ENCODE measurements around the gene MED25. TPM values are rescaled to one million over a fixed set of nuclear protein-coding genes. Genes with fewer than 3 reads are reported as not detected.

The MED25 gene
- total RNA-seq, 1 donor from 2014 or later: 72.2 TPM

DNA sequence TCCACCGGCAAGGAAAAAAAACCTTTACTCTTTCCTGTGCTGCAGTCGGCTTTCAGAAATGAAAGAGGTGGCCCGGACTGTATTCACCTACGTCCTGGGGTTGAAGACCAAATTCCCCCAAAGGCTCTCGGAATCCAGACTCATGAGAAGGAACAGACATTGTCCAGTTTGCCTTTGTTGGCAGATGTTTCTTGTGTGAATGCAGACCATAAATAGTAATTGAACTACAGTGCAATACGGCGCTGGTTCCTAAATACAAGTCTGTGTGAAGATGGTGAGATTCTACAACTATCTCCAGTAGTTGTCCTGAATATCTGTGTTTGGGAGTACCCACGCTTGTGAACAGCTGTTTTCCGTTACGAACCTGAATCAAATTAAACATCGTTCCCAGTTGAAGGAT is 21.6 kb downstream of the MED25 start:
- peaks cover 11% of the 10 kb centered on the region for H4K20me1 ChIP-seq (ENCODE audit: insufficient read depth, low read length)
- H3K4me1 ChIP-seq (ENCODE audit: insufficient read depth, low read length): peaks cover 5% of the 10 kb centered on the region
- no peak for DNase-seq (ENCODE audit: low read depth)
- no peak overlapping the region for H2AFZ ChIP-seq (ENCODE audit: low read depth, low read length)
- TF ChIP-seq CTCF (IDR thresholded peaks at IDR 0.05; ENCODE audit: insufficient read depth, low read depth, low read length) (no peak), EZH2 (IDR thresholded peaks at IDR 0.05; ENCODE audit: insufficient read depth, low read length) (no peak)
- Mint-ChIP-seq H3K27ac (ENCODE audit: unreplicated experiment) (no peak overlapping the region), H3K27me3 (ENCODE audit: low read depth, unreplicated experiment) (no peaks in the 10 kb centered on the region), H3K4me3 (ENCODE audit: unreplicated experiment) (no peak overlapping the region), H3K4me1 (ENCODE audit: low read depth, unreplicated experiment) (peaks cover 11% of the 10 kb centered on the region), H3K36me3 (ENCODE audit: low read depth, unreplicated experiment) (peaks cover 27% of the 10 kb centered on the region), H3K9me3 (ENCODE audit: unreplicated experiment) (no peaks in the 10 kb centered on the region)
- H3K4me3 ChIP-seq (ENCODE audit: insufficient read depth, low read depth, low read length): no peak overlapping the region
- H3K9me3 ChIP-seq (ENCODE audit: insufficient read depth, low read depth, low read length): no peaks in the 10 kb centered on the region
- no peak for FAIRE-seq
- no peak overlapping the region for H3K4me2 ChIP-seq (ENCODE audit: low read length)
- no peaks in the 10 kb centered on the region for H3K79me2 ChIP-seq (ENCODE audit: insufficient read depth, low read length)
- H3K27me3 ChIP-seq (ENCODE audit: insufficient read depth, low read length): no peaks in the 10 kb centered on the region
- H3K27ac ChIP-seq (ENCODE audit: low read depth, low read length): no peak overlapping the region
- H3K36me3 ChIP-seq (ENCODE audit: insufficient read depth, low read length): peaks cover 10% of the 10 kb centered on the region
- H3K9ac ChIP-seq (ENCODE audit: low read length): no peak overlapping the region

- H3K4me3 ChIP-seq (ENCODE audit: insufficient read depth, low read depth, low read length): no peak overlapping the region
- H3K4me1 Mint-ChIP-seq (ENCODE audit: low read depth, unreplicated experiment): peaks cover 11% of the 10 kb centered on the region
- no peaks in the 10 kb centered on the region for H3K27me3 ChIP-seq (ENCODE audit: insufficient read depth, low read length)
- H3K79me2 ChIP-seq (ENCODE audit: insufficient read depth, low read length): no peaks in the 10 kb centered on the region
- no peak overlapping the region for H3K4me3 Mint-ChIP-seq (ENCODE audit: unreplicated experiment)
- TF ChIP-seq CTCF (IDR thresholded peaks at IDR 0.05; ENCODE audit: insufficient read depth, low read depth, low read length) (no peak), EZH2 (IDR thresholded peaks at IDR 0.05; ENCODE audit: insufficient read depth, low read length) (no peak)
- no peak overlapping the region for H3K9ac ChIP-seq (ENCODE audit: low read length)
- H2AFZ ChIP-seq (ENCODE audit: low read depth, low read length): no peak overlapping the region
- H3K9me3 Mint-ChIP-seq (ENCODE audit: unreplicated experiment): no peaks in the 10 kb centered on the region
- DNase-seq (ENCODE audit: low read depth): no peak
- peaks cover 11% of the 10 kb centered on the region for H4K20me1 ChIP-seq (ENCODE audit: insufficient read depth, low read length)
- peaks cover 22% of the 10 kb centered on the region for H3K36me3 Mint-ChIP-seq (ENCODE audit: low read depth, unreplicated experiment)
- no peak overlapping the region for H3K27ac ChIP-seq (ENCODE audit: low read depth, low read length)
- no peaks in the 10 kb centered on the region for H3K27me3 Mint-ChIP-seq (ENCODE audit: low read depth, unreplicated experiment)
- H3K36me3 ChIP-seq (ENCODE audit: insufficient read depth, low read length): peaks cover 10% of the 10 kb centered on the region
- H3K4me1 ChIP-seq (ENCODE audit: insufficient read depth, low read length): peaks cover 5% of the 10 kb centered on the region
- H3K27ac Mint-ChIP-seq (ENCODE audit: unreplicated experiment): no peak overlapping the region
- FAIRE-seq: no peak
- H3K4me2 ChIP-seq (ENCODE audit: low read length): no peak overlapping the region
- H3K9me3 ChIP-seq (ENCODE audit: insufficient read depth, low read depth, low read length): no peaks in the 10 kb centered on the region
Measured at GRCh38 chr19:49840321-49840720, 22.2 kb downstream of the MED25 start.

DNA sequence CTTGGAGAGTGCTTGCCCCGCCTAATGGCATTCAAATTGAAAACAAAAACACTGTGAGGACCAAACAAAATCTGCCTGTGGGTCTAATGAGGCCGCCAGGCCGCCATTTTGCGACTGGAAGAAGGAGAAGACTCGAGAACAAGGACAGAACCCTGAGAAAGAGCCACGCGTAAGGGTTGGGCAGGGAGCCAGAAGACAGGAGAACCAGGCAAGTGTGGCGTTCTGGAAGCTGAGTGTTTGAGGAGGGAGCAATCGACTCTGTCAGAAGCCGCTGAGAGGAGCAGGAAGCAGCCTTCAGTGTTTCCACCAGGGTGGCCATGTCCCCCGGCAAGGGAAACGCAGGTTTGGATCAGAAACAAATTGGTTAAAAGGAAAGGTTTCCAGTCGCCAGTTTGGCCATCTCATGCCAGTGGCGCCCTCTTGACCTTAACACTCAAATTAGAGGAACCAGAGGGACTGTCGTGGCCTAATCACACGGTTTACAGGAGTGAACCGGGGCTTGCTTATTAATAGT is 22.7 kb downstream of the MED25 start:
- TF ChIP-seq EZH2 (IDR thresholded peaks at IDR 0.05; ENCODE audit: insufficient read depth, low read length) (no peak), CTCF (IDR thresholded peaks at IDR 0.05; ENCODE audit: insufficient read depth, low read depth, low read length) (no peak)
- H3K9me3 ChIP-seq (ENCODE audit: insufficient read depth, low read depth, low read length): no peaks in the 10 kb centered on the region
- no peaks in the 10 kb centered on the region for H3K79me2 ChIP-seq (ENCODE audit: insufficient read depth, low read length)
- peaks cover 11% of the 10 kb centered on the region for H4K20me1 ChIP-seq (ENCODE audit: insufficient read depth, low read length)
- Mint-ChIP-seq H3K27ac (ENCODE audit: unreplicated experiment) (no peak overlapping the region), H3K4me3 (ENCODE audit: unreplicated experiment) (no peak overlapping the region), H3K36me3 (ENCODE audit: low read depth, unreplicated experiment) (peaks cover 22% of the 10 kb centered on the region), H3K4me1 (ENCODE audit: low read depth, unreplicated experiment) (peaks cover 11% of the 10 kb centered on the region), H3K9me3 (ENCODE audit: unreplicated experiment) (no peaks in the 10 kb centered on the region), H3K27me3 (ENCODE audit: low read depth, unreplicated experiment) (no peaks in the 10 kb centered on the region)
- DNase-seq (ENCODE audit: low read depth) (no peak), FAIRE-seq (no peak)
- no peaks in the 10 kb centered on the region for H3K27me3 ChIP-seq (ENCODE audit: insufficient read depth, low read length)
- H3K9ac ChIP-seq (ENCODE audit: low read length): no peak overlapping the region
- no peak overlapping the region for H2AFZ ChIP-seq (ENCODE audit: low read depth, low read length)
- peaks cover 10% of the 10 kb centered on the region for H3K36me3 ChIP-seq (ENCODE audit: insufficient read depth, low read length)
- H3K4me3 ChIP-seq (ENCODE audit: insufficient read depth, low read depth, low read length): no peak overlapping the region
- H3K4me1 ChIP-seq (ENCODE audit: insufficient read depth, low read length): peaks cover 5% of the 10 kb centered on the region
- no peak overlapping the region for H3K27ac ChIP-seq (ENCODE audit: low read depth, low read length)
- no peak overlapping the region for H3K4me2 ChIP-seq (ENCODE audit: low read length)
